Kidney epithelial cell (primary cell): ENCODE data around the gene PDE2A. TPM values are rescaled to one million over a fixed set of nuclear protein-coding genes. Genes with fewer than 3 reads are reported as not detected.

Experiments used
- DNase-seq: peaks from one replicate; pipeline ENCODE4 v3.0.0-alpha.2; 2010; ENCODE audit warnings: low read depth
- H3K27me3 ChIP-seq: 2 replicates; pipeline ENCODE4 v1.6.0; 2011; ENCODE audit warnings: low read length; ENCODE audit not compliant: control insufficient read depth, insufficient read depth
- H3K36me3 ChIP-seq: 2 replicates; pipeline ENCODE4 v1.5.1; 2011; ENCODE audit warnings: low read length; ENCODE audit not compliant: control insufficient read depth, insufficient read depth
- H3K4me3 ChIP-seq: 2 replicates; pipeline ENCODE4 v1.5.1; 2011; ENCODE audit warnings: low read depth, mild to moderate bottlenecking, control low read depth, low read length
- CTCF ChIP-seq: IDR thresholded peaks from 2 replicates; pipeline ENCODE4 v1.5.1; 2011; ENCODE audit warnings: mild to moderate bottlenecking, moderate library complexity, low read length, control low read depth, inconsistent platforms; ENCODE audit not compliant: insufficient read depth, poor library complexity, severe bottlenecking
- total RNA-seq: library from RNA; depleted of rRNA; stranded (reverse); fragments of >200 nt; gene quantifications from 2 replicates; pipeline ENCODE4 v1.2.3, GENCODE V29; 2015

The PDE2A gene
- total RNA-seq, 1 donor from 2014 or later = 4.3 TPM

GRCh38 chr11:72661486-72661885 lies 12.7 kb downstream of the PDE2A start:
- DNase-seq = no peak
- Histone ChIP-seq H3K36me3 (no peaks in the 10 kb centered on the region), H3K27me3 (peaks cover 36% of the 10 kb centered on the region), H3K4me3 (no peak overlapping the region)
- no peak for TF ChIP-seq CTCF

- DNase-seq = no peak
- TF ChIP-seq CTCF = no peak
- Histone ChIP-seq H3K36me3 (no peaks in the 10 kb centered on the region), H3K27me3 (peaks cover 34% of the 10 kb centered on the region), H3K4me3 (no peak overlapping the region)
Observed at GRCh38 chr11:72658989-72659640, 15.1 kb downstream of the PDE2A start.

- Histone ChIP-seq H3K27me3 (peaks cover 26% of the 10 kb centered on the region), H3K36me3 (no peaks in the 10 kb centered on the region), H3K4me3 (no peak overlapping the region)
- no peak for TF ChIP-seq CTCF
- no peak for DNase-seq
Observed at GRCh38 chr11:72657411-72658100, 16.7 kb downstream of the PDE2A start.

- Histone ChIP-seq H3K4me3 (no peak overlapping the region), H3K27me3 (peaks cover 22% of the 10 kb centered on the region)
- no peak for DNase-seq
Observed at GRCh38 chr11:72655896-72656464, 18.2 kb downstream of the PDE2A start.

GRCh38 chr11:72655014-72655413 lies 19.2 kb downstream of the PDE2A start:
- Histone ChIP-seq H3K27me3 (peaks cover 16% of the 10 kb centered on the region), H3K36me3 (no peaks in the 10 kb centered on the region), H3K4me3 (no peak overlapping the region)
- no peak for TF ChIP-seq CTCF
- no peak for DNase-seq

More at GRCh38 chr11:72655896-72656464, 18.2 kb downstream of the PDE2A start:
- H3K36me3 ChIP-seq = no peaks in the 10 kb centered on the region
- TF ChIP-seq CTCF = no peak

- TF ChIP-seq CTCF = no peak
- H3K4me3 ChIP-seq = no peak overlapping the region
- H3K36me3 ChIP-seq = no peaks in the 10 kb centered on the region
- peaks cover 15% of the 10 kb centered on the region for H3K27me3 ChIP-seq
- no peak for DNase-seq
Observed at GRCh38 chr11:72653649-72654048, 20.6 kb downstream of the PDE2A start.
